ENCODE data around the gene ZFAND3.
A peak's percentile ranks its signal among the peaks of the same experiment; 100 is the strongest.

ZFAND3 gene

DNA sequence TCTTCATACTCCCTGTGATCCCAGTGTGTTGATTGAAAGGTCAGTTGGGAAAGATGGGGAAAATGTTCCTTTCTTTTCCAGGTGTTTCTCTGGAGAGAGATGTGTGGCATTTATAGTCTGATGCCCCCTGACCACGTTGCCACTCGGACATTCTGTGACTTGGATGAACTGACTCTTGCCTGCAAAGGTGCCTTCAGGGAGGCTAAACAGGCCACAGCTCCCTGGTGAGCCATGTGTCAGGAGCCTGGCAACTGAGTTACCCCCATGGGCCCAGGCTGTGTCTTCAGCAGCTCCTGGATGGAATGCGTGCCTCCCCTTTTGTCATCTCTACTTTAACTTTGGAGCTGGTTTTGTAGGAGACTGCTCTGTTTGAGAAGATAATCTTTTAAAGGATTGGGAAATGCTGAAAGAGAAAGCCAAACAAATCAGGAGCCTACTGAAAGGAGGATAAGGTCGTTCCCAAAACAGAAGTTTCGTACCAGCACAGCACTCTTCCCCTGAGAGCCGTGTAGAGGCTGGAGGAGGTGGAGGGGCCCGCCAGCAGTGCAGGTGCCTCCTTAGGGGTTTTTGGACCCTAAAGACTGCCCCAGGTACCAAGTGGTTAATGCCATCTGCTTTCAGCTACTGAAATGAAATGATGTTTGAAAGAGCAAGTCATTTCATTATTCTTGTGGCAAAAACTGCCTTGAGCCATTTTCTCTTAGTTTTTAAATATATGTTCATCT is 322.8 kb downstream of the ZFAND3 start:
- DNase-seq, result no peak

- DNase-seq, result no peak
Measured at GRCh38 chr6:38143191-38144150, 323.9 kb downstream of the ZFAND3 start.

DNA sequence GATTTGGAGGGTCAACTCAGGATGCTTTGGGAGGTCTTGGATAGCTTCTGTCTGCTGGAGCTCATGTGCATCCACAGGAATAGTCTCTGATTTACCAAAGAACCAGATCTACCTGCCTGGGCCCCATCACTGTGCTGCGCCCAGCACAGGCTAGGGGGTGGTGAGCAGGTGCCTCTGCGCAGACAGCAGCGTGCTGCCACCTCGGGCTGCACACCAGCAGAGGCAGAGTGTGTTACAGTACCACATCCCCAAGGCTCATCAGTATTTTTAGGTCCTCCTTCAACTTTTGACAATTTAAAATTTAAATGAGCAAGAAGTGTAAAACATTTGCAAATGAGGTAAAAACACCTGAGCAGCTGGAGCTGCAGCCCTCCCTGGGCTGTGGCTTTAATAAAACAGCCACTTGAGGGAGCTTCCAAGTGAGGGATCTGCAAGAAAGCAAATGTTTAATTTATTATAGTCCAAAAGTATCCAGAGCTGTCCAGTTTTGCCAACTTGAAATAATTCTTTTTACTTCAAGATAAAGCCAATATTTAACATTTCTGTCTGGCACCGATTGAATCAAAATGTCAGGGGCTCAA is 324.9 kb downstream of the ZFAND3 start:
- no peak for DNase-seq

GRCh38 chr6:38146021-38146733 is 326.6 kb downstream of the ZFAND3 start:
- no peak for DNase-seq

DNA sequence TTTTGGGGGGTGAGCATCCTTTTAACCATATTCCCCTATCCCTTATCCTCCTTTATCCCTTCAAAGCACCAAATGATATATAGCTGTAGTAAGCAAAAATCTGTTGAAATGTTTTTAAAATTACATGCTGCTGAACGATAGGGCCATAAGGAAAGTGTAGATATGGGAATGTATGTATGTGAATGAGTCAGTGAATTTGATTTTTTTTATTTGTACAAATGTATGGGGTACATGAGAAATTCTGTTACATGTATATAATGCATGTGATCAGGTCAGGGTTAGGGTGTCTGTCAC is 327.2 kb downstream of the ZFAND3 start:
- no peak for DNase-seq

DNA sequence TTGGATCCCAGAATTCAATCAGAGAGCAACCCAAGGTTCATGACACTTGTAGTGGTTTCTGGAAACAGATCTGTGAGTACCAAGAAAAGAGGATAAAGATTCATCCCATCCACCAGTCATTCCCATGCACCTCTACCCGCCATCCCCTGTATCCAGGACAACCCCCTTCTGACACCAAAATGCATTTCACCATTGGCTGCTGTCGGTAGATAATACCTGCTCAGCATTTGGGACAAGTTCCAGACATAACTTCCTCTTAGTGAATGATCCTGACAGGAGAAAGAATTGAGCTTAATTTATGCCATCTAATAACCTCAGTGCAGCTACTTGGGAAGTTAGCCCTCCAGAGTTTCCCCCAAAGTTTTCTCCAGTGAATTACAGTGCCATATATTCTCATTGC is 329.1 kb downstream of the ZFAND3 start:
- DNase-seq, result no peak

DNA sequence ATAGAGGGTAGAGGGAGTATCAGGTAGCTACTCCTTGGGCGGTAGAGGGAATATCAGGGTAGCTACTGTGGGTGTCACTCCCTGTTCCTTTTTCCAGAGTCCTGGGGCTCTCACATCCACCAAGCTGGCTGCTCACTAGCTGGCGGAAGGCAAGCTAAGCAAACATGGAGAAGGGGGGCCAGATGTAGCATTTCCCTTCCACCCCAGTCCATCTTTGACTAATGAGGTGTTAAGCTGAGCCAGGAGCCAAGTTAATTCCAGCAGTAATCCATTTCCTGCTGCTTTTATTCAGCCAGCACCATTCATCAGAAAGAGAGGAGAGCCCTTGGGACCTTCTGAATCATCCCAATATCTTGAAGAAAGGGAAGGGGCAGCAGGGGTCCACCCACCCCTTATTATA is 330.0 kb downstream of the ZFAND3 start:
- no peak for DNase-seq

DNA sequence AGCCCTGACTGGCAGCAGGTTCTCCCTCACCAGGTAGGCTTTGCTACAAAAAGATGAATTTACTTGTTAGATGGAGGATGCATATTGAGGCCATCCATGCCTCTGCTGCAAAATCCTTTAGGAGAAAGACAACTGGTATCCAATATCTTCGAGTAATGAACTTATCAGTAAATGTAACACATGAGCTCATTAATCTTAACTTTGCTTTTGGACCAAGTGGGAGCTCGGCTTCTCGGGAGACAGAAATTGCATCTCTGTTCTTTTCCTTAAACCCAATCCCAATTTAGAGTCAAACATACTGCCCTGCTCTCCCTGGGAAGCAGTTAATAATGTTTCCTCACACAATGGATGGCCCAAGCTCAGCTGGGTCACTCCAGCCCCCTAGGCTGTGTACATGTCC is 330.5 kb downstream of the ZFAND3 start:
- peak; percentile 3 for DNase-seq

- DNase-seq, result peak; percentile 14
Measured at GRCh38 chr6:38150681-38151296, 331.3 kb downstream of the ZFAND3 start.

GRCh38 chr6:38151580-38152500 is 332.3 kb downstream of the ZFAND3 start:
- DNase-seq, result no peak

DNA sequence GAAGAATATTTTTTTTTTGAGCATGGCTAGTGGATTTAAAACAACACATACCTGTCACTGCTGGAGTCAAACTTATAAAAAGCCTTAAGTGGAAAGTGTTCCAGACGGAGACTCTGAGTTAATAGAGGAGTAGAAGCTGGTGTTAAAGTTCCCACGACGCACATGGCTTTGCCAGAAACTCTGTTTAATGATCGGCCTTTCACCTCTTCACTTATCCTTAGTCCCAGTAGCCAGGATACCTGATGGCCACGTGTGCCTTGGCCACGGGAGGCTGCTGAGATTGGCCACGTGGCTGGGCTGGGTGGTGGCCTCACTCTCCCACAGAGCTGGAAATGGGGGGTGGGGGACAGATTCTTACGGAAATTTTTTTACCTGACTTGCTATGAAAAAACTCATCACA is 333.1 kb downstream of the ZFAND3 start:
- no peak for DNase-seq

DNA sequence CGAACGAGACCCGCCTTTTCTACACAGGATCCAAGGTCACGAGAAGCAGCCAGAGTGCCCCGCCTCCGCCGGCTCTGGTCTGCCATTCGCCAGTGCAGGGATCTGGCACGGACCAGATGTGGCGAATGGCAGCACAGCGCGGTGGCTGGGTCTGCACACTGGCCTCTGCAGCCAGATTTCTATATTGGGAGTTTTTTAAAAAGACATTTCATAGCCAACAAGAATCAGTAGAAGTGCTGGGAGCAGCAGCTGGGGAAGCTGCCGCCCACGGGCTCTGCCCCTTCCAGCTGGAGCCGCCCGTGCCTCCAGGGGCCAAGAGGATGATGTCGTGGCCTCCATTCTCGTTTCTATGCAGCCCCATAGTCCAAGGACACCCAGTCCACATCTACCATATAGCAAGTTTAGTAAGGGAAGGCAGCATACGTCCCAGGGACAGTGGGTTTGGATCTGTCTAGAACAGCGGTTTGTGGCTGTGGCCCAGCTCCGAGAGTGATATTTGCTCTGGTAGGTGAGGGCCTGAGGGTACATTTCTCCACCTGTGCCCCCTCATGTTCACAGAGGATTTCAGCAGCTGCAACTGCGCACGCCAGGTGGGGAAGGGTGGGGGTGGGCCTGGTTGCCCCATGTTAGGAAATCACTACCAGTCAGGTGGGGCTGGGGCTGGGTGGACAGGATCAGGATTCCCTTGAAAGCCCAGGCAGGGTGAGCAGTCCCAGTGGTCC is 333.7 kb downstream of the ZFAND3 start:
- no peak for DNase-seq

DNA sequence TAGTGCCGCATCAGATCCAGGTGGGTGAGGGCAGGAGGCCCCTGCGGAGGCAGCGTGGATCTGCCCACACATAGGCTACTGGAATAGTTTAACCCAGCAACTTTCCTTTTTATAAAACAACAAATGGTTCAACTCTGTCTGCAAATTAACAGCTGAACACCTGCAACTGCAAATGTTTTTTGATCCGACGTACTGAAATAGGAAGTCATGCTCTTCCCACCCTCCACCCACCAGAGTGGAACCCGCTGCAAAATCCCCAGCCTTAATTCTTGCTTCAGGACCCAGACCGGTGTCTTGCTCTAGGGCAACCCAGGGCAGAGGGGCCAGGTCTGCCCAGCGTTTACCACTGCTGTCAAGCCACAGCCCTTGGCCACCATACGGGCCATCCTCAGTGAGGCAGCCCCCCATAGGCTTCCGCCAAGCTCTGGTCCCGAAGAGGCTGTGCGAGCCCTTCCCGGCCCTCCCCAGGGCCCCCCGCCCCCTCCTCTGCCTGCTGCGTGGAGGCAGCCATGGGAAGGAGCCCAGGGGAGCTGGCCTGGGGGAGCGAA is 334.3 kb downstream of the ZFAND3 start:
- DNase-seq, result no peak

DNA sequence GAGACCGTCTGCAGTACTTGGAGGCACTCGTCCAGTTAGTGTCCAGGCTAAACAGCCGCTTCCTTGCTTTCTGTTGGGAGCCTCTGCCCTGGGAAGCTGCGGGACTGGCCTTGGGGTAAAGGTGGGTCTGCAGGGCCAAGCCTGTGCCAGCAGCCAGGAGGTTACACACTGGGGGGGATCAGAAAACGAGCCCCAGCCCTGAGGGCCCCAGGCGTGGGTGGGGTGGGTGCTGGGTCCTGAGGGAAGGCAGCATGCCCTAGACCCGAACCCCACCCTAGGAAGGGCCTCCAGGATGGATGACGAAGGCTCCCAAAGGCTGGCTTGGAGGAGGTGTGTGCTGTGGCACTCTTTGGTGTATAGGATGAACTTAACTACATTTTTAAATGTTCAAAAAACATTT is 335.2 kb downstream of the ZFAND3 start:
- DNase-seq, result no peak

DNA sequence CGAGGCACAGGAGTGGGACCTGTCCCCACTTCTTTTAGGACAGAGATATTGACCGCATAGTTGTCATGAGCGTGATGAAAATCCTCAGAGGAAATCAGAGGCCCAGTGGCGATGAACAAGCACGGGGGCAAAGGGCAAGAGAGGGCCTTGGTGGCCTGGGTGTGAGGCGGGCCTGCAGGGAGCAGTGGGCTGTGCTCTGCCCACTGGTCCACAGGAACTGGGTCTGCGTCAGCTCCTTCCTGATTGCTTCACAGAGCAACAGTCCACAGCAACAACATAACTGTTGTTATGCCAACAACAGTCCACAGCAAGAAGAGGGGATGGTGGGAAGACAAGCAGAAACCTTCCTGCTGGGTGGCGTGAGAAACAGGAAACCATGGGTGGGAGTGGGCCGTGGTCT is 335.6 kb downstream of the ZFAND3 start:
- no peak for DNase-seq

- DNase-seq, result no peak
Measured at GRCh38 chr6:38155621-38156204, 336.2 kb downstream of the ZFAND3 start.

GRCh38 chr6:38156818-38157565 is 337.5 kb downstream of the ZFAND3 start:
- DNase-seq, result no peak

DNA sequence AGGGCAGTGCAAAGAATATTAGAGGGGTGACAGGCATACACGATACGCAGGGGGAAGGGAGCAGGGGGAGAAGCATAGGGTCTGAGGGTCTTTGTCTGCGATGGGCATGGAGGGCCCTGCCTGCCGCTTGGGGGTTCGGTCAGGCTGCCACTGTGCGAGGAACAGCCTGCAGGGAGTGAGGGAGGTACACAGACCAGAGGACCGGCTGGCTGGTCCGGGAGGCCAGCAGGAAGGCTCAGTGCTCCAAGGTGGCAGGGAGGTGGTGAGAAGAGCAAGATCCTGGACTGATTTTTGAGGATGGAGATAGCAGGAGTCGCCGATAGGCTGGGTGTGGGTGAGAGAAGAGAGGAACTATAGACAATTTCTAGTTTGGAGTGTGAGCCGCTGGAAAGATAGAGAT is 338.4 kb downstream of the ZFAND3 start:
- no peak for DNase-seq

GRCh38 chr6:38158762-38159350 is 339.3 kb downstream of the ZFAND3 start:
- no peak for DNase-seq

All from stimulated activated CD8-positive, alpha-beta memory T cell treated with anti-CD3 and anti-CD28 coated beads, Interleukin-4, amount 100 ng/mL, for 48 hours (primary cell).